Measurements from ENCODE around the gene LTBP2. TPM values are rescaled to one million over a fixed set of nuclear protein-coding genes. Genes with fewer than 3 reads are reported as not detected.
A peak's percentile ranks its signal among the peaks of the same experiment; 100 is the strongest.

LTBP2 gene
- total RNA-seq, 1 donor from 2014 or later, result 26.5 TPM

- Histone ChIP-seq H3K27me3 (ENCODE audit: low read depth) (no peaks in the 10 kb centered on the region), H3K4me1 (peaks cover 59% of the 10 kb centered on the region), H3K36me3 (no peaks in the 10 kb centered on the region), H3K4me3 (no peak overlapping the region), H3K27ac (replicated peaks) (no peak overlapping the region), H3K9me3 (replicated peaks) (no peaks in the 10 kb centered on the region)
- intact Hi-C loops (cut with micrococcal nuclease), result no loop called here
- DNase-seq, result peak; percentile 6
- TF ChIP-seq, protein P1, sequence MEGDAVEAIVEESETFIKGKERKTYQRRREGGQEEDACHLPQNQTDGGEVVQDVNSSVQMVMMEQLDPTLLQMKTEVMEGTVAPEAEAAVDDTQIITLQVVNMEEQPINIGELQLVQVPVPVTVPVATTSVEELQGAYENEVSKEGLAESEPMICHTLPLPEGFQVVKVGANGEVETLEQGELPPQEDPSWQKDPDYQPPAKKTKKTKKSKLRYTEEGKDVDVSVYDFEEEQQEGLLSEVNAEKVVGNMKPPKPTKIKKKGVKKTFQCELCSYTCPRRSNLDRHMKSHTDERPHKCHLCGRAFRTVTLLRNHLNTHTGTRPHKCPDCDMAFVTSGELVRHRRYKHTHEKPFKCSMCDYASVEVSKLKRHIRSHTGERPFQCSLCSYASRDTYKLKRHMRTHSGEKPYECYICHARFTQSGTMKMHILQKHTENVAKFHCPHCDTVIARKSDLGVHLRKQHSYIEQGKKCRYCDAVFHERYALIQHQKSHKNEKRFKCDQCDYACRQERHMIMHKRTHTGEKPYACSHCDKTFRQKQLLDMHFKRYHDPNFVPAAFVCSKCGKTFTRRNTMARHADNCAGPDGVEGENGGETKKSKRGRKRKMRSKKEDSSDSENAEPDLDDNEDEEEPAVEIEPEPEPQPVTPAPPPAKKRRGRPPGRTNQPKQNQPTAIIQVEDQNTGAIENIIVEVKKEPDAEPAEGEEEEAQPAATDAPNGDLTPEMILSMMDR (IDR thresholded peaks at IDR 0.05; ENCODE audit: borderline replicate concordance), result no peak
Observed at GRCh38 chr14:74587363-74587707, 24.7 kb downstream of the LTBP2 start.

DNA sequence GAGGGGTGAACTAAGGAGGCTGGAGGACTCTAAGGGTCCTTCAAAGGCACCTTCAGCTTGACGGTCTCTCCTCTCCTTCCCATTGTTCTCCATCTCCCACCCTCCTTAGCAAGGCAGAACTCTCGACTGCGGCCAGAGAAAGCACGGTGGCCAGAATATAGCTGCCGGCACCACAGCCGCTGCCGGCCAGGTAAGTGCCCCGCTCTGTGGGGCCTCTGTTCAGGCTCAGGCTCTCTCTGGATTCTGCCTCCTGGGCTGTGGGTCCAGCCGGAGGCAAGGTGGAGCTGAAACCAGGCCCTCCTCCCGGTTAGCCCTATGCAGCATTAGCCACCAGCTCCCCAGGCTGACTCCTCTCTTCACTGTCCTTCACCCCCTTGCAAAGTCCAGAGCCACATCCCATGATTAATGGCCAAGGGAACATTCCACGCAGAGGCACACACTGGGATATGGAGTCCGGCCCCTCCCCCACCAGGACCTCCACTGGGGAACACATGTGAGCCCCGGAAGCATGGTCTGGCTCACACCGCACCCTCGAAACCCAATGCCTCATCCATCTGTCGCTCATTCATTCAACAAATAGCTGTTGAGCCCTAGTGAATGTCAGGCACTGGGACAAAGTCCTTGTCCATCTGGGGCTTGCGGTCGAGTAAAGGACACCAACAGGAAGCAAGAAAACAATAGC is 25.2 kb downstream of the LTBP2 start:
- no peaks in the 10 kb centered on the region for H3K9me3 ChIP-seq (replicated peaks)
- intact Hi-C loops (cut with micrococcal nuclease), result no loop called here
- no peaks in the 10 kb centered on the region for H3K27me3 ChIP-seq (ENCODE audit: low read depth)
- TF ChIP-seq, protein P1 (IDR thresholded peaks at IDR 0.05; ENCODE audit: borderline replicate concordance), result no peak
- DNase-seq, result no peak
- no peak overlapping the region for H3K4me3 ChIP-seq
- H3K4me1 ChIP-seq, result peaks cover 57% of the 10 kb centered on the region
- no peaks in the 10 kb centered on the region for H3K36me3 ChIP-seq
- H3K27ac ChIP-seq (replicated peaks), result no peak overlapping the region

DNA sequence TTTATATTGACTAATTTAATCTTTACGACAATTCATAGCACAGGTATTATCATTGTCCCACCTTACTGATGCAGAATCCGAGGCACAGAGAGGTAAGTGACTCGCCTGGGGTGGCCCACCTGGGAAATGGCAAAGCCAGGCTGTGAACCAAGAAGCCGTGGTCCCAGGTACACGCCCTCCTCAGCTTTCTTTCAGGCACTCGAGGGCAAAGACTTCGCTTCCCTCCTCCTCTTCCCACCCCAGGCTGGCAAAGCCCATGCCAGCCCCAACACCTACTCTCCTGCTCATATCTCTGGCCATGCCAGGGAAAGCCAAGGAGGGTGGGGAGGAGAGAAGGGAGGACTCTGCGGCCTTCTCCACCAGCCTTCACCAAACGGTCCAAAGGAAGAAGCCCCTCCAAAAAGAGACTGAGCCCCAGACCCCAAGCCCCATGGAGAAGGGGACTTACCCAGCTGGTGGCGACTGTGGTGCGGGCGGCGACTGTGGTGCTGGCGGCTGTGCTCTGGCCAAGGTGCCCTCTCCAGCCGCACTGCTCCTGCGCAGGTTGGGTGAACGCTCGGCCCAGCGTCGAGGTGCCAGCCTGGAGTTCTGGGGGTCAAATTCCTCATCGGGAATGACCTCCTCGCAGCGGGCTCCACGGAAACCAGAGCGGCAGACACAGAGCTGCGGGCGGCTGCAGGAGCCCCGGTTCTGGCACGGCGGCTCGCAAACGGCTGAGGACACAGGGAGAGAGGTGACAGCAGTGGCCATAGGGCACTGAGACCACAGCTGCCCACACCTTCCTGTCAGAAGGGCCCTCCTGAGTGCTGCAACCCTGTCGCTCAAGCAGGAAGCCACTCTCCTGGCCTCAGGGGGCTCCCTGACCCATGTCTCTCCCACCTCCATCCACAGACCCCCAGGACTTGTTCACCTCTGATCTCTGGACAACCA is 26.4 kb downstream of the LTBP2 start:
- Histone ChIP-seq H3K9me3 (replicated peaks) (no peaks in the 10 kb centered on the region), H3K4me1 (peaks cover 50% of the 10 kb centered on the region), H3K27ac (replicated peaks) (peak overlapping the region; percentile 42), H3K36me3 (no peaks in the 10 kb centered on the region), H3K27me3 (ENCODE audit: low read depth) (no peaks in the 10 kb centered on the region), H3K4me3 (no peak overlapping the region)
- intact Hi-C loops (cut with micrococcal nuclease), result no loop called here
- TF ChIP-seq, protein P1 (IDR thresholded peaks at IDR 0.05; ENCODE audit: borderline replicate concordance), result no peak
- no peak for DNase-seq

GRCh38 chr14:74584951-74585350 is 27.1 kb downstream of the LTBP2 start:
- Histone ChIP-seq H3K27me3 (ENCODE audit: low read depth) (no peaks in the 10 kb centered on the region), H3K27ac (replicated peaks) (peak overlapping the region; percentile 42), H3K4me1 (peaks cover 46% of the 10 kb centered on the region), H3K4me3 (no peak overlapping the region), H3K36me3 (no peaks in the 10 kb centered on the region), H3K9me3 (replicated peaks) (no peaks in the 10 kb centered on the region)
- intact Hi-C loops (cut with micrococcal nuclease), result no loop called here
- DNase-seq, result no peak
- TF ChIP-seq, protein P1 (IDR thresholded peaks at IDR 0.05; ENCODE audit: borderline replicate concordance), result no peak

- Histone ChIP-seq H3K27me3 (ENCODE audit: low read depth) (no peaks in the 10 kb centered on the region), H3K4me1 (peaks cover 43% of the 10 kb centered on the region), H3K27ac (replicated peaks) (peak overlapping the region; percentile 76), H3K36me3 (no peaks in the 10 kb centered on the region), H3K9me3 (replicated peaks) (no peaks in the 10 kb centered on the region), H3K4me3 (no peak overlapping the region)
- intact Hi-C loops (cut with micrococcal nuclease), result no loop called here
- TF ChIP-seq, protein P1 (IDR thresholded peaks at IDR 0.05; ENCODE audit: borderline replicate concordance), result no peak
- no peak for DNase-seq
Observed at GRCh38 chr14:74583689-74584434, 28.2 kb downstream of the LTBP2 start.

All from left ventricle myocardium inferior (tissue), 1 donor.